ENCODE results near the gene IDUA.
"Not testable (repeated sequence)": the region's sequence is repeated elsewhere in the genome, so short reads cannot be mapped to it uniquely, and the experiment has no call there.

IDUA gene

GRCh38 chr4:967113-968104 is 19.4 kb upstream of the IDUA start:
- DNase-seq, result no peak

DNA sequence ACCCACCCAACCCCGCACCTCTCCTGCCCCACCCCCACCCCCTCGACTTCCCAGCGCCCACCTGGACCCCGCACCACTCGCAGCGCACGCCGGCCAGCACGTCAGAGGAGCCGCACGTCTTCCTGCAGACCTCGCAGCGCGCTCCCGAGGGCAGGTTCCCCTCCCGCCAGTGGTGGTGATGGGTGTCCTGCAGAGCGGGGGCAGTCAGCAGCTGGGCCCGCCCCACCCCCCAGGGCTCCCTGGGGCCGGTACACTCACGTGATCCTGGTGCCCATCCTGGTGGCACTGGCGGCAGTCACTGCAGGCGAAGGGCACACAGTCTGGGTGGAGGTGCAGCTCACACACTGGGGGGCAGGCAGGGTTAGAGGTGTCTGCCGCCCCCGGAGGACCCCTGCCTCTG is 18.6 kb upstream of the IDUA start:
- no peak for DNase-seq

DNA sequence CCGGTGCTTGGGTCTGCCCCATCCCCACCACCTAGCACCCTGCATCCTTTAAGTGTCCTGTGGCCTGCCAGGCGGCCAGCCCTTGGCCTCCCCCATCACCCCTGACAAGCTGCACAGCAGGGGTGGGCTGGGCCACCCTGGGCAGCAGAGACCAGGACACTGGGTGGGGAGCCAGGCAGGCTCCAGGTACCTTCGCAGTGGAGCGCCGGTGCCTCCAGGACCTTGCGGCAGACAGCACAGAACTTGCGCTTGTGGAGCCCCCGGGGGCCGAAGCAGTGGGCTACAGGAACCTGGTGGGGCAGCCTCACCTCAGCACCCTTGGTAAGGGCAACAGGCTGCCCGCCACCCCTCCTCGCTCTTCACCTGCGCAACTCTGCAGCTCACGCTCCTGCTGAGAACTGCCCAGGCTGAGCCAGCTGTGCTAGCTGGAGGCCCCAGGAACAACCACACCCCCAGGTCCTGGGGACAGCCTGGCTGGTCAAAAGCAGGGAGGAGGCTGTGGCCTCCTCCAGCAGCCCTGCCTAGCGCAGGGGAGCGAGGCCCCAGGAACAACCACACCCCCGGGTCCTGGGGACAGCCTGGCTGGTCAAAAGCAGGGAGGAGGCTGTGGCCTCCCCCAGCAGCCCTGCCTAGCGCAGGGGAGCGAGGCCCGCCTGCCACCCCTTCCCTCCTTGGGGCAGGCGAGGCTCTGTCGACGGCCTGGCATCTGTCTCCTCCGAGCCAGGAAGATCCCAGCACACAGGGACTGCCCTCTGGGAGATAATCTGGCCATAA is 18.0 kb upstream of the IDUA start:
- no peak for DNase-seq

GRCh38 chr4:970046-970745 is 16.6 kb upstream of the IDUA start:
- DNase-seq, result no peak

- DNase-seq, result no peak
Observed at GRCh38 chr4:970854-971520, 15.9 kb upstream of the IDUA start.

GRCh38 chr4:971666-972500 is 15.0 kb upstream of the IDUA start:
- no peak for DNase-seq

DNA sequence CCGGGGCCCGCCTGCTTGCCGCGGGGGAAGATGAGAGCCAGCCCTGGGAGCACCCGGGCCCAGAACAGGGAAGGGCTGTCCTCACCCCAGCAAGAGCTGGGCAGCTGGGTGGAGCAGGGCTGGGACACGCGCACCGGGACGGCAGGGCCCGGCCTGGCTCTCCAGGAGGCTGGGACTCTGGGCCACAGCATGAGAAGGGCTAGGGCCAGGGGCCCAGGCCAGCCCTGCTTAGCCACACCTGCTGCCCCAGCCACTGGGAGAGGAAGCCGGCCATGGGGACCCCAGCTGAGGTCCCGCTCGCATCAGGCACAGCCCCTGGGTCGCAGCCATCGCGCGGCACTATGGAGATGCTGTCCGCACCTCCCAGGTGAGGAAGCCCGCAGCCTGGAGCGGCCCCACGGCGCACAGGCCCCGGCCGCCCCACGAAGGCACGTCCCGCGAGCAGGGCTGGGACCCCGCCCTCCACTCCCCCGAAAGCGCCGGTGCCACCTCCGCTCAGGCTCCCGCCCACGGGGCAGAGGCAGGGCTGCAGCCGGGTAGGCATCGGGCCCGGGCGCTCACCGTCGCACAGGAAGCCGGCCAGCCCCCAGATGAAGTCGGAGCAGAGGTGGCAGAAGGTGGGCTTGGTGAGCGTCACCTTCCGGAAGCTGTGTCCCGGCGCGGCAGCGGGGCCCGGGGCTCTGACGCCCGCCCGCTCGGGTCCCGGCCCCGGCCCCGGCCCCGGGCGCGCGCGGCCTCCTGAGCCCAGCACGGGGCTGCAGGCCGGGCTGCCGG is 14.0 kb upstream of the IDUA start:
- no peak for DNase-seq

DNA sequence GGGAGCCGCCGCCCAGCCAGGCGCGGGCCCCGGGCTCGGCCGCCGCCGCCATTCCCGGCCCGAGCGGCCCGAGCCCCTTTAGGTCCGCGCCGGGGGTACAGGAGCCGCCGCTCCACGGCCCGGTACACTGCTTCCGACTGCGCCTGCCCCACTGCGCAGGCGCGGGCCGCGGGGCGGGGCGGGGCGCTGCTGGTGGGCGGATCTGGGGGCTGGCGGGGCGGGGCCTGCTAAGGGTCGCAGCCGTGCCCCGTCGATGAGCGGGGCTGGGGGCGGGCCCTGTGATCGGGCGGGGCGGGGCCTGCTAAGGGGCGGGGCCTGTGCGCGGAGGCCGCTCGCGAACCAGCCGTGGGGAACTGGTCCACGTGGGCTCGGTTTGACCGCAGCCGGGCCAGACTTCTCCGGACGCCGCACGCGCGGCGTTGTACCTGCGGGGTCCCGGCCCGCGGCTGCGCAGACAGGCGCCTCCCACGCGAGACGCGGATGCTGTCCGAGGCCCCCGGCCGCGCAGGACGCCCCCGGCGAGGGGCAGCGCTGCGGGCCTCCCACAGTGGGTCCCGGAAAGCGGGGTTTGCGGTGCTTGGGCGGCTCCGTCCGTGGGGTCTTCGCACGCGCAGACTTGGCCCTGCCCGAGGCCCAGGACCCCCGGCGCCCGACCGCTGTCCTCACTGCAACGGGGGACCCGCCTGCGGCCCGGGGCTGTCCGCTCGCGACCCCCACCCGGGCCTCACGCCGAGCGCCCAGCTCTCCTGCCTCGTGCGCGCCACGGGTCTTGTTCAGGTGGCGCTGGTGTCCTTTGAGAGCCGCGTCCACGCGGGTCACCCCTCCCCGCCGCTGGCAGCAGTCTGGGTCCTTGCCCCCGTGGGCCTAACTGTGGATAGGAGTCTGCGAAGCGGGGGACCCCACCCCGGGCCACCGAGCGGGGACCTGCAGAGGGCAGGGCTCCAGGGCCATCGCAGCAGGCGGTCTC is 13.1 kb upstream of the IDUA start, which contains the start of gene DGKQ:
Gene DGKQ, minus strand, starts transcription at position 139 of the 967 bp plus-strand sequence. Its CDS starts 87 bp downstream, at position 52.
- DNase-seq, result no peak

DNA sequence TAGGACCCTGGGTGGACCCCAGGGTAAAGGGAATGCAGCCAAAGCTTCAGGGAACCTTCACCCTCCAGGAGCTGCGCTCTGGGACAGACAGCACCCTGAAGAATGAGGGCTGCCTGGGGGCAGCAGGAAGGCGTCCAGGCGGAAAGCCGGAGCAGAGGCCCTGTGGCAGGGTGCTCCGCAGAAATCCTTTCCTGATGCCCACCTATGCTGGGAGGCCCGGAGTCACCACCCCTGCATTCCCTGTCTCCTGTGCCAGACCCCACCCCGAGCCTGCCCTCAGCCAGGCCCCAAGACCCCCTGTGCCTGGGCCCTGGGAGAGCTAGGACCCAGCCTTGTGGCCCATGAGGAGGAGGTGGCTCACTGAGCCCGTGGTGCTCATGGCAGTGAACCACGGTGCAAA is 12.2 kb upstream of the IDUA start:
- no peak for DNase-seq

DNA sequence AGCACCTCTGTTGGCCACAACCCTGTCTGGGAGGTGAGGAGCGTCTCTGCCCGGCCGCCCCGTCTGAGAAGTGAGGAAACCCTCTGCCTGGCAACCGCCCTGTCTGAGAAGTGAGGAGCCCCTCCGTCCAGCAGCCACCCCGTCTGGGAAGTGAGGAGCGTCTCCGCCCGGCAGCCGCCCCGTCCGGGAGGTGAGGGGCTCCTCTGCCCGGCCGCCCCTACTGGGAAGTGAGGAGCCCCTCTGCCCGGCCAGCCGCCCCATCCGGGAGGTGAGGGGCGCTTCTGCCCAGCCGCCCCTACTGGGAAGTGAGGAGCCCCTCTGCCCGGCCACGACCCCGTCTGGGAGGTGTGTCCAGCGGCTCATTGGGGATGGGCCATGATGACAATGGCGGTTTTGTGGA is 10.8 kb upstream of the IDUA start:
- DNase-seq, result not testable (repeated sequence)

DNA sequence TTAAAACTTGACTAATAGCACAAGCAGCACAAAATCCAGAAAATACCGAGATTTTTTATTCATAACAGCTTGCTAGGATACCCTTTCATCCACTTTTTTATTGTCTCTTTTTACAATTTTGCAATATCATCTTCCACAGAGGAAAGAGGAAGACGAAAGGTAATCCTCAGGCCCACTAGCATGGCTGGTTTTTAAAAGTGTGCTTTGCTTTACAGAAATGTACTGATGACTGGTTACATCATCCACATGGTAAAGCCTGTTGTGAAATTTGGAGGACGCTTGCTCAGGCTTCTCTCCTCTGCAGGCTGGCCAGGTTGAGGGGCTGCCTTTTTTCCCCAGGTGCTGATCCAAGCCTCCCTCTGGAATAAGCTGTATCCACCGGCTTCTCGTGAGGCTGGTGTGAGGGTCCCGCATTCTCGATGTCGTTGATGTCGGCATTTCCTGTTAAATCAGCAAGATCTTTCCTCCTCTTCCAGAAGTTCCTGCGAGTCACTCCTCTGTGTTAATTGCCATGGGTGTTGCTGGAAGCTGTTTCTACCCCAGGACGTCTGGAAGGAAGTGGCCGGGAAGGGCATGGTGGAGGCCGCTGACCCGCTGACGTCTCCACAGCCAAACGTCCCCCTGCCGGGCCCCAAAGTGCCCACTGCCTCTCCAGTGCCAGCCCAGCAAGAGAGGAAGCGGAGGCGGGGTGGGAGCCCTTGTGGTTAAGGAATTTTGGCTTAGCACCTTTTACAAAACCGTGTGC is 7.7 kb upstream of the IDUA start:
- DNase-seq, result no peak

GRCh38 chr4:982291-982690 is 4.6 kb upstream of the IDUA start:
- DNase-seq, result no peak

GRCh38 chr4:982814-983213 is 4.0 kb upstream of the IDUA start:
- DNase-seq, result no peak

GRCh38 chr4:984336-985054 is 2.3 kb upstream of the IDUA start:
- DNase-seq, result no peak

DNA sequence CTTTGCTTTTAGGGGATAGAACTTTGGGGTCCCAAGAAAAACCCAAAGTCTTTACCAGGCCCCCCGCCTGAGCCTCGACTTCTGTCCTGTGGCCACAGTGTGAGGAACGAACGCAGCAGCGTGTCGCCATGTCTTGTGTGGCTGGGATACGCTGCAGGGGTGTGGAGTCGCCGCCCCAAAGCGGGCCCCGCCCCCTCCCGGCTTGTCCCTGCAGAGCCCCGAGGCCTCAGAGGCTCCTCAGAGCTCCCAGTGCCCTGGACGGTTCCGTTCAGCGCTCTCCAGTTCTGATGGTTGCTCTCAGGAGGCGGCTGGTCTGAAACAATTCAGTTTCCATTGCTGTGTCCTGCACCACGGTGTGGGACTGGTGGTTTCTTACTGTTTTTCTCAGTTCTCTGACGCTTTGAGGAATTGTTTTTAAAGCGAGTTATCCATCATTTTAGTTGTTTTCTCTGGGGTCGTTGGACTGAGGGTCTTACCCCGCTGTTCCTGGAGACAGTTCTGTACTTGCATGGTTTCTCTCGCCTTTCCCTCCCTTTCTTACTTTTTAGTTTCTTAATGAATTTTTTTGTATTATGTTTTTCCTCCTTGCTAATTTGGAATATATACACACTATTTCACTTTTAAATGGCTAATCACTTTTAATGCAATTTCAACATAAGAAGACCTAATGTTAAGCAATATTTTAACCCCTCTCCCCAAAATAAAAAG is 1.6 kb upstream of the IDUA start:
- DNase-seq, result no peak

- no peak for DNase-seq
Observed at GRCh38 chr4:986428-986878, 391 bp upstream of the IDUA start.

Data from NCI-H748 treated with DMSO at 0.1 percent for 48 hours (cell line).